ENCODE data around the gene CCDC157. TPM values are rescaled to one million over a fixed set of nuclear protein-coding genes. Genes with fewer than 3 reads are reported as not detected.

Gene CCDC157
- total RNA-seq, 1 donor from 2014 or later, result 4.2 TPM

GRCh38 chr22:30386608-30386959, 29.8 kb downstream of the CCDC157 start:
- intact Hi-C loops (cut with DNase I), result loop anchor here (2.0 to 5.0 kb wide), 2 partner anchors 98 to 124 kb away; partner anchors contain the start of gene CASTOR1
- peak overlapping the region; percentile 31 for H3K27ac ChIP-seq
- H3K4me3 ChIP-seq, result peak overlapping the region; percentile 49 to 51
- TF ChIP-seq POLR2AphosphoS5 (IDR thresholded peaks at IDR 0.05; ENCODE audit: insufficient read depth in 1 of 2, low read depth in 1 of 2) (no peak), POLR2A (IDR thresholded peaks at IDR 0.05) (no peak), CTCF (IDR thresholded peaks at IDR 0.05) (no peak)
- H3K4me1 ChIP-seq, result peaks cover 12% of the 10 kb centered on the region
- H3K27me3 ChIP-seq, result no peaks in the 10 kb centered on the region
- H3K9me3 ChIP-seq, result no peaks in the 10 kb centered on the region
- peaks cover 0 to 17% of the 10 kb centered on the region in 2 donors for H3K36me3 ChIP-seq
- DNase-seq (ENCODE audit: extremely low spot score in 2 of 2), result no peak

GRCh38 chr22:30386960-30387827, 30.4 kb downstream of the CCDC157 start, which contains the start of gene RNF215:
TSS of gene RNF215 (minus strand) at chr22:30387411. CDS start at chr22:30387313, 98 bp downstream.
- no peak for DNase-seq (ENCODE audit: extremely low spot score in 2 of 2)
- H3K36me3 ChIP-seq, result peaks cover 0 to 15% of the 10 kb centered on the region in 2 donors
- no peaks in the 10 kb centered on the region for H3K27me3 ChIP-seq
- H3K4me1 ChIP-seq, result peaks cover 12% of the 10 kb centered on the region
- peak within 1 kb of the TSS; percentile 49 to 51 for H3K4me3 ChIP-seq
- H3K27ac ChIP-seq, result peak within 1 kb of the TSS; percentile 31
- TF ChIP-seq CTCF (IDR thresholded peaks at IDR 0.05), result peak; percentile 91 to 94 (median 92)
- no peak for TF ChIP-seq POLR2AphosphoS5 (IDR thresholded peaks at IDR 0.05; ENCODE audit: insufficient read depth in 1 of 2, low read depth in 1 of 2)
- no peaks in the 10 kb centered on the region for H3K9me3 ChIP-seq
- intact Hi-C loops (cut with DNase I), result loop anchor here (2.0 to 5.0 kb wide), 2 partner anchors 98 to 125 kb away; partner anchors contain the start of gene CASTOR1

- TF ChIP-seq POLR2AphosphoS5 (IDR thresholded peaks at IDR 0.05; ENCODE audit: insufficient read depth in 1 of 2, low read depth in 1 of 2) (no peak), CTCF (IDR thresholded peaks at IDR 0.05) (peak; percentile 53 to 61 (median 57))
- intact Hi-C loops (cut with DNase I), result no loop called here
- peaks cover 9% of the 10 kb centered on the region for H3K4me1 ChIP-seq
- DNase-seq (ENCODE audit: extremely low spot score in 2 of 2), result no peak
- H3K36me3 ChIP-seq, result no peaks in the 10 kb centered on the region
- no peak overlapping the region for H3K27ac ChIP-seq
- no peak overlapping the region for H3K4me3 ChIP-seq
- H3K27me3 ChIP-seq, result no peaks in the 10 kb centered on the region
- H3K9me3 ChIP-seq, result no peaks in the 10 kb centered on the region
Observed at GRCh38 chr22:30390974-30391691, 34.3 kb downstream of the CCDC157 start.

GRCh38 chr22:30392661-30393321, 36.0 kb downstream of the CCDC157 start:
- no peaks in the 10 kb centered on the region for H3K36me3 ChIP-seq
- H3K27ac ChIP-seq, result no peak overlapping the region
- H3K4me1 ChIP-seq, result peaks cover 15% of the 10 kb centered on the region
- no peak for DNase-seq (ENCODE audit: extremely low spot score in 2 of 2)
- H3K4me3 ChIP-seq, result no peak overlapping the region
- H3K27me3 ChIP-seq, result no peaks in the 10 kb centered on the region
- no peaks in the 10 kb centered on the region for H3K9me3 ChIP-seq
- TF ChIP-seq POLR2AphosphoS5 (IDR thresholded peaks at IDR 0.05; ENCODE audit: insufficient read depth in 1 of 2, low read depth in 1 of 2), result no peak
- no peak for TF ChIP-seq POLR2A (IDR thresholded peaks at IDR 0.05)
- no peak for TF ChIP-seq CTCF (IDR thresholded peaks at IDR 0.05)
- intact Hi-C loops (cut with DNase I), result no loop called here
